ENCODE data around the gene C1QTNF4.
"Not testable (repeated sequence)": the region's sequence is repeated elsewhere in the genome, so short reads cannot be mapped to it uniquely, and the experiment has no call there.

Gene C1QTNF4

DNA sequence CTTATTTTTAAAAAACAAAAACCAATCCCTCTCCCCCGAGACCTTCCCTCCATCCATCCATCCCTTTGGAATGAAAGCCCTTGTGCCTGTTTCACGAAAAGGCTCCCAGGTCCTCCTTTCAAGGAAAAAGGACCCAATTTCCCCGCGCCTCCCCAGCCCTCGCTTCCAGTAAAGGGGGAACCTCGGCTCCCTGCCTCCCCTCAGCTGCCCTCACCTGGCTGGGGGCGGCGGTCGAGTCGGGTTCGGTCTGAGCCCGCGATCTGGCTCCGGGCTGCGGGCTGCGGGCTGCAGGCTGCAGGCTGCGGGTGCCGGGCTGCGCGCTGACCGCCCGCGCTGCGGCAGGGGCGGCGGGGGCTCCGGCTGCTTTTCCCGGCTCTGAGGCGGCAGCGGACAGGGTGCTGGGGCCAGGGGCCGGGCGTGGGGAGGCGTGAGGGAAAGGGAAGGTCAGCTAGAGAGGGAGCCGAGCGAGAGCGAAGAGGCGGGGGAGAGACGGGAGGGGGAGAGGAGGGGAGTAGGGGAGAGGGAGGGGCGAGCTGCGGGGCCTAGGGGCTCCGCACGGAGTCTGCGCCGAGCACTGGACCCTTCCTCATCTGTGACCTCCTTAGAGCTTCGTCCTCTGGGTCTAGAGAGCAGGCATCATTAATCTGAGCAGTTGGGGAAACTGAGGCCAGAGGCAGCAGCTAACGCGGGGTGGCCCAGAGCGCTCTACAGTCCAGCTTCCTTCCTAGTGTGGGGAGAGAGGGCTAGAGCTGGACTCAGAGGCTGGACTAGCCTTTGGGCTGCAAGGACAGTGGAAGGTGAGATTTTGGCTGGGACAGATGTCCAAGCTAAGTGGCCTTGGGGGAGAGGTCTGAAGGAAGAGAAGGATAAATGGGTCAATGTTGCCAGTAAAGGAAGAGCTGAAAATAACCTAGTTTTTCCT is at the start of gene C1QTNF4:
C1QTNF4 (minus strand) TSS at position 478 of the 922 bp plus-strand sequence. CDS start 3,601 bp downstream, outside the sequence.
- no peak for DNase-seq (ENCODE audit: low read depth in 2 of 2)

DNA sequence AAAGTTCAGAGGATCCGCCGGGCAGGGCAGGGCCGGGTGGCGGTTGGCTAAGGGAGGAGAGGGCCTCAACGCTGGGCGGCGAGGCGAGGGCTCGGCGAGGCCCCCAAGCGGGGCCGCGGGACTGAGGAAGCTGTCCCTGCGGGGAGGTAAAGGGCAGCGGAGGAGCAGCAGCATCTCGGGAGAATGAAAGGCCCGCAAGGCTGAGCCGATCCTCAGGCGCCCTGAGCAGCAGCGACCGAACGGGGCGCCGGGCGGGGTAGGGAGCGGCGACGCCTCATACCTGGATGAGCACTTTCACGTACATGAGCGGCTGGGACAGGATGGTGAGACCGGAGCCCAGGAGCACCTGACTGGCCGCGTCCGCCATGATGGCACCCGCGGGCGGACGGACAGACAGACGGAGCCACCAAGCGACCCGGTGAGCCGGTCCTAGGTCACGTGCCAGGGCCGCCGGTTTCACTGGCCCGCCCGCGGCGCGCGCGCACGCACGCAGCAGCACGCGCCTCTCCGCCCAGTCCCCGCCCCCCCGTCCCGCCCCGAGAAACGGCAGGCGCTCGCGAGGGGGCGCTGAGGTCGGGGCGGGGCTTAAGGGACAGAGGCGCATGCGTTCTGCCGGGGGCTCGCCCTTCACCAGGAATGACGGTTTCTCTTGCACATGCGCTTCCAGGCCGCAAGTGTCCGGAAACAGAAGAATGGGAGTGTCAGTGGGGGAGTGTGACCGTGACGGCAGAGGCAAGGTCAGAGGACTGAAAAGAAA is 48.1 kb upstream of the C1QTNF4 start, which contains the start of gene MTCH2:
MTCH2 (minus strand) TSS at position 461 of the 757 bp plus-strand sequence; CDS start at position 367, 94 bp downstream.
- DNase-seq (ENCODE audit: low read depth in 2 of 2), result peak; percentile 92 to 94

DNA sequence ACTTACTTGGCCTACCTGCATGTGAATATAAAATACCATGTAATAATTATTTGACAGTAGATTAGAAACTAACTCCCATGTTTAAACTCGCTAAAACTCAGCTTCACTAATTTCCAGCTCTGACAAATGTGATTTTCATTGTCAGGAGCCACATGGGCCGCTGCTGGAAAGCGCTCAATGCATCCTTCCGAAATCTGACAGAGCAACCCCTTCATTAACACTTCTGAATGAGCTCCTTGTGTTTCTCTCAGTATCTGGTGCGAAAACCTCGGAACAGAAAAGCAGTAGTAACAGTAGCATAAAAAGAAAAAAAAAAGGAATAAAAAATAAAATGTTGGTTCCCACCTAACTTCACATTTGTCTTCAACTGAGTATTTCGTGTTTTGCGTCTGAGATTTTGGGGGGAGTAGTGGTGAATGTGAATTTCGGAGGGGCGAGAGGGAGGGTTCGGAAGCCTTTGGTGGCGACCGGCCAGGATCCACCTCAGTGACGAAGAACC is 47.4 kb upstream of the C1QTNF4 start:
- no peak for DNase-seq (ENCODE audit: low read depth in 2 of 2)

DNA sequence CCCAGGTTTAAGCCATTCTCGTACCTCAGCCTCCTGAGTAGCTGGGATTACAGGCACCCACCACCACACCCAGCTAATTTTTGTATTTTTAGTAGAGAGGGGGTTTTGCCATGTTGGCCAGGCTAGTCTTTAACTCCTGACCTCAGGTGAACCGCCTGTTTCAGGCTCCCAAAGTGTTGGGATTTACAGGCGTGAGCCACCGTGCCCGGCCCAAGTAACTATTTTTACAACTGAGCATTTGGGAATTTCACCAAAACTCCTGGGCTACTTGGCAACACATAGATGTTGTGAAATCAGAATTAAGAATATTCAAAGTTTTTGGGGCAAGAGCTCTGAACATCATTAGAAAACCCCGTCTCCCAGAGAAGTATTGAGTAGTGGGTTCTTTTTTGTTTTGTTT is 46.3 kb upstream of the C1QTNF4 start:
- not testable (repeated sequence) for DNase-seq (ENCODE audit: low read depth in 2 of 2)

DNA sequence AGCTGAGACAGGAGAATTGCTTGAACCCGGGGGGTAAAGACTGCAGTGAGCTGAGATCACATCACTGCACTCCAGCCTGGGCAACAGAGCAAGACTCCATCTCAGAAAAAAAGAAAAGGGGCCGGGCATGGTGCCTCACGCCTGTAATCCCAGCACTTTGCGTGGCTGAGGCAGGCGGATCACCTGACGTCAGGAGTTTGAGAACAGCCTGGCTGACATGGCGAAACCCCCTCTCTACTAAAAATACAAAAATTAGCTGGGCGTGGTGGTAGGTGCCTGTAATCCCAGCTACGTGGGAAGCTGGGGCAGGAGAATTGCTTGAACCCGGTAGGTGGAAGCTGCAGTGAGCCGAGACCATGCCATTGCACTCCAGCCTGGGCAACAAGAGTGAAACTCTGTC is 42.1 kb upstream of the C1QTNF4 start:
- DNase-seq (ENCODE audit: low read depth in 2 of 2), result not testable (repeated sequence)

DNA sequence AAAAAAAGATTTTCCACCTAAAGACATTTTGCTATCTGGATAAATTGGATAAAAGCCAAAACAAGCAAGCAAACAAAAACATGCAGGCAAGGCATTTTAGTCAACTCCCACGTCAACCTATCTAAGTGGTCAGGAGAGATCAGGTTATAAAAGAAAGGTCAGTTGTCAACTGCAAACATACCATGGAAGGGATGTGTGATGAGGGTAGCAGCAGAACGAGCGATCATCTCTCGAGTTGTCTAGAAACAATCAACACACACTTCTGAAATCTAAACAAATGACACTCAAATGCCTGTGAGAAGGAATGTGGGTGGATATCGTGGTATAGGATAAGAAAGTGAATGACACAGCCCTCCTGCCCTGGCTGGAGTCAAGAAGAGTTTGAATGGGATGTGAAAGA is 37.3 kb upstream of the C1QTNF4 start:
- no peak for DNase-seq (ENCODE audit: low read depth in 2 of 2)

DNA sequence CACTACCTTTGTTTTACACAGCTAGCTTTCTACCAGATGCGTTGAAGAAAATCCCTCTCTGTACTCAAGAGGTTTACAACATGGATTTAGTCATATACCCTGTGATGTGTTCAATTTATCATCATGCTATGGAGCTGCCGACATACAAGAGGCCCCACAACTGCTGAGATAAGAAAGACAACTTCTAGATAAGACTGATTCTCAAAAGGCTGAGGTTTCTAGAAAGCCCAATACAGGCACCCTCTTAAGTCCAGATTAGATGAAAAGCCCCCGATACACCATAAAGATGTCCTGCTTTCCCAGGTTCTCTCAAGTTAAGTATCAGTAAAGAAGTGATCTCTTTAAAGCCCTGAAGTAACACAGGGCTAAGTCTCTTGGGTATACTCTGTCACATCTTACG is 33.8 kb upstream of the C1QTNF4 start:
- no peak for DNase-seq (ENCODE audit: low read depth in 2 of 2)

DNA sequence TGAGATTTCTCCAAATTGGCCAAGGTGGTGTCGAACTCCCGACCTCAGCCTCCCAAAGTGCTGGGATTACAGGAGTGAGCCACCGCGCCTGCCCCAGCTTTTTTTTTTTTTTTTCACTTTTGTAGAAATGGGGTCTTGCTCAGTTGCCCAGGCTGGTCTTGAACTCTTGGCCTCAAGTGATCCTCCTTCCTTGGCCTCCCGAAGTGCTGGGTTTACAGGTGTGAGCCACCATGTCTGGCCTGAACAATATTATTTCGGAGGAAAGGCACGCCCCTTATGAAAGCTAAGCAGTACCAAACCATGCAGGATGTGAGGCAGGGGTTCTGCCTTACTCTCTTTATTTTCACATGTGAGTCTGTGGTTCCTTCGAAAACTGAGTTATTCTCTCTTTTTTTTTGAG is 32.0 kb upstream of the C1QTNF4 start:
- DNase-seq (ENCODE audit: low read depth in 2 of 2), result no peak

DNA sequence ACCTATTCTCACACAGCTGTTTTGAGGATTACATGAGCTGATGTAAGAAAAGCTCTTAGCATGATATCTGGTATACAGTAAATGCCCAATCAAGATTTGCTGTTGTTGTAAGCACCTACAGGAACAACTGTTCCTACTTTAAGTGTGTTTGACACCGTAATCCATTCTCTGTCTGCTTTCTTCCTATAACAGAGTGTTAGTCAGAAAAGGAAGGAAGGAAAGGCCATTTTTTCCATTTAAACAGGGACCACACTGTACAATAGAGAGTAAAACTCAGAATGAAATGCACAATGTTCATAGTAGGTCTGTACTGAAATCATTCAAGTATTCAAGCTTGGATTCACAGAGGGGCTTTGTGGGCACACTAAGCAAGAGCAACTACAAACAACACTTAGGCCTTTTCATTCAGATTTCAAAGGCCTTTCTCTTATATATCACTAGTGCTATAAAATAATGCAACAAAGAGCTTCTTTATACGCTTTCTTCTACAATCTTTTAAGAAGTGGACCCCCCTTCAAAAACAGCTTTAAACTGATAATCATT is 26.7 kb upstream of the C1QTNF4 start:
- DNase-seq (ENCODE audit: low read depth in 2 of 2), result no peak

DNA sequence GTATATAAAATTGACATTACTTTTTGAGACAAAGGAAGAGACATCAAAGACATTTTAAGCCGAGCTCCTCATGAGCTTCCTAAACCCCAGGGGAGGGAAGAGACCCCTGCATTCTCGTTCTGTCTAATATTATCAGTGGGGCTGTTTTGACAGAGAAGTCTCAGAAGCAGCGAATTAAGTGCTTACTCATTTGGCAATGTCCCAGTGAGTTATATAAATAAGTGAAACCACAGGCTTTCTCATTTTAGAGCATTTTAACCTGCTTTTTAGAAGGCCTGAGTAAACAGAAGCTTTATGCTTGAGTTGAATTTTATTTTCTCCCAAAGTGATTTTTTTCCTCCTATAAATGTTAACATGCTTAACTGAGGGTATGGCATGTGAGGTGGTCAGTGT is 23.2 kb upstream of the C1QTNF4 start:
- no peak for DNase-seq (ENCODE audit: low read depth in 2 of 2)

DNA sequence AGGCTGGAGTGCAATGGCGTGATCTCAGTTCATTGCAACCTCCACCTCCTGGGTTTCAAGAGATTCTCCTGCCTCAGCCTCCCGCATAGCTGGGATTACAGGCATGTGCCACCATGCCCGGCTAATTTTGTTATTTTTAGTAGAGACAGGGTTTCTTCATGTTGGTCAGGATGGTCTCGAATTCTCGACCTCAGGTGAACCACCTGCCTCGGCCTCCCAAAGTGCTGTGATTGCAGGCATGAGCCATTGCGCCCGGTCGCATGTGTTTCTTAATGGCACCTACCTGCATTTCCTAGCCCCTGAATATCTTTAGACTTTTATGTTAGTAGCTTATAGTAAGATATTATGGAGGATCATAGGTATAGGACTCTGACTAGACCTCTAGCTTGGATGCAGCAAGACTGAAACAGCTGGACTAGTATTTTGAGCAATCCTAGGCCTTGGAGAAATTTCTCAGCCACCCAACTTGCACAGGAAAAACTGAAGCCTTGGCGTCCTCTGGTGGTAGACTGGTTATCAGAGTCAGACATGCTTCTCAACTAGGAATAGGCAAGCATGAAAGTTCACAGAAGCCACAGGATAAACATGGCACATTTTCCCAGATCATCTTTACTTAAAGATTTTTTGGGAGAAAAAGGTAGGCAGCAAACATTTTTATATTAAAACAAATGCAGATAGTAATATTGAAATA is 22.7 kb upstream of the C1QTNF4 start:
- no peak for DNase-seq (ENCODE audit: low read depth in 2 of 2)

DNA sequence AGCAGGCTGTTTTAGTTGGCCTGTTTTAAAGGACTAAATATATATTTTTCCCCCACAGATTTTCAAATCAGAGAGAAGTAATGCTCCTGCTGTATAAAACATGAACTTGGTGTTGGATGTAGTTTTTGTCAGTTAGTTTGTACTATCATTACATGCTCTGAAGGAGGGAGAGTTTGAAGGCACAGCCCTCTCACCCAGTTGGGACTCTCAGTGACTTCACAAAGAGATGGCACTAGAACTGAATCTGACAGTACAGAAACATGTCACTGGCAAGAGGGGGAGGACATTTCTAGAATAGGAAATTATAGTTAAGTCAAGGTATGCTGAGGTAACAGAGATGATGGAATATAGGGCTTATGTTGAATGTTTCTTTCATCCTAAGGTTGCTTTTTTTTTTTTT is 21.0 kb upstream of the C1QTNF4 start:
- DNase-seq (ENCODE audit: low read depth in 2 of 2), result no peak

DNA sequence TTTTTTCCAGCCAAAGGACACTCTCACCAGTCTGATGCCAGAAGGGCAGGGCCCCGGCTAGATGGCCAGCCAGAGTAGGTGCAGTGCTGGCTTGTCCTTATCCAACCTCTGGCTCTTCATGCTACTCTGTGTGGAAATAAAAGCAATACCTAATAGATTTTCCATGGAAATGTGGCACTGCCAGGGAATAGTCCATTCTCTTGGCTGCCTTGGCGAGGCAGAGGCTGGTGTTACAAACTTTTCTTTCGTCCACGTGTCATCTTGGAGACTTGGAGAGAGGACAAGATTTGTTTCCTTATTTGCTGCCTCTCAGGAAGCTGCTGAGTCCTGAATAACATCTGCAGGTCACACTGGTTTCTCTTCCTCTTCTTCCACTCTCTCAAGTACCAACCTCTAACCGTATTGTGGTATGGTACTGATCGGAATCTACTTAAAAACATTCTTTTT is 17.2 kb upstream of the C1QTNF4 start:
- DNase-seq (ENCODE audit: low read depth in 2 of 2), result no peak

DNA sequence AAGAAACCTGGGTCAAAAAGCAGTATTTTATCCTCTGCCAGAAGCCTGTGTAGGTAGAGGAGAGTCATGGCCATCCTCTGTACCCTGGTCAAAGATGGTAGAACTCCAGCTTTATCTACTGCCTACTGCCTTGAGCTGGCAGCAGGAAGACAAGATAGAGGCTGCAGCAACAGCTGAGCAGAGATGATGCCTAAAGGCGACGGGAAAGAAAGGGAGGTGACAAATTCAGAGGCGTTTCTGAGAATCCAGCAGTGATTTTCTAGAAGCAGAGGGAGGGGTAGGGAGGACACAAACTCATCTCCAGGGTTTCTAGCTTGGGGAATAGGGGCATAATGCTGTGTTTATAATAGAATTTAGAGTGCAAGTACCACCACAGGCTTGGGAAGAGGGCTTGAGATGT is 15.5 kb upstream of the C1QTNF4 start:
- DNase-seq (ENCODE audit: low read depth in 2 of 2), result no peak

DNA sequence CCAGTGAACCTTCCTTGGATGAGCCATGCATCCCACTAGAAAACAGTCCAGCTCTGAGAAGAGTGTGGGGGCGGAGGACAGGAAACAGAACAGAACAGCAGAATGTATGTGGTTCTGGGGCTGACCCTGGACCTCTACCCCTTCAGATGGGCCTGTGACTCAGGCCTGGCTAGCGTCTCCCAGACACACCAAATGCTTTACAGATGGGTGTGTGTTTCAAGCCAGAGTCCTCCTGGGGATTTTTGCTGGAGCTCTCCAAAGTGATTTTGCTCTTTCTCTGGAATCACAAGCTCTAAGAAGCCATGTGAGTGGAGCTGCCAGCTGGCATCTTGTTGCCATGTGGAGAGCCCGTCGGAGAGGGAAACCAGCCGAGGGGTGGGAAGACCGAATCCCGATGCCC is 13.2 kb upstream of the C1QTNF4 start:
- DNase-seq (ENCODE audit: low read depth in 2 of 2), result no peak

DNA sequence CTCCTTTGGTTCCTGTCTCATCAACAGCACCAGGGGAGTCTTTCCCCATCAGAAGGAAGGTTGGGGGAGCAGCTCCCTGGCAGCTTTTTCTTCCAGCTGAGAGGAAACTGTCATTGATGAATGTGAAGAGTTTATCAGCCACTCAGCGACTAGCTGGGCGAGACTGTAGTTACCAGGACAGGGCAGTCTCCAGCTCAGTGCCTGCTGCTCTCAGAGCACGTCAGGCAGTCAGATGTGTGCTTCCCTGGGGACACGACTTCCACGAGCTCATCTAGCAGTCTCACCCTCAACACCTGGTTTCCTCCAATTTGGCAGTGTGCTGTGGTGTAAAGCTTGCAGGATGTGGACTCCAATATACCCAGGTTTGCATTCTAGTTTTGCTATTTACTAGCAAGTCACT is 12.5 kb upstream of the C1QTNF4 start:
- DNase-seq (ENCODE audit: low read depth in 2 of 2), result no peak

DNA sequence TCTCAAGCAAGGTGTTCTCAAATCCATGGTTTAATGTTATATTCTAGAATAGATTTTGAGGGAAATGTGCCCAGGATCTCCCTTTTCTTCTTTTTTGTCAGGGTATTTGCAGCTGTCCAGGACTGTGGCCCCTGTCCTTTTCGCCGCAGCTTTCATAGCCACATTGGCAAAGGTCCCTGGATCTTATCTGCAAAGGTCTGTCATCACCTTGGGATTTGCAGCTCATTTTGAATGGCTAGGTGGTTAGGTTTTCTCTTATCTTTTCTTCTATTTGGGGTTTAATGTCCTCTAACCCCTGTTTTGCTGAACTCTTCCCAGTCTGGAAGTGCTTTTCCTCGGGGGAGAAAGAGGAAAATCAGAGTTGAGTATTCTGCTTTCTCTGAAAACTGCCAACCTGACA is 11.7 kb upstream of the C1QTNF4 start:
- no peak for DNase-seq (ENCODE audit: low read depth in 2 of 2)

DNA sequence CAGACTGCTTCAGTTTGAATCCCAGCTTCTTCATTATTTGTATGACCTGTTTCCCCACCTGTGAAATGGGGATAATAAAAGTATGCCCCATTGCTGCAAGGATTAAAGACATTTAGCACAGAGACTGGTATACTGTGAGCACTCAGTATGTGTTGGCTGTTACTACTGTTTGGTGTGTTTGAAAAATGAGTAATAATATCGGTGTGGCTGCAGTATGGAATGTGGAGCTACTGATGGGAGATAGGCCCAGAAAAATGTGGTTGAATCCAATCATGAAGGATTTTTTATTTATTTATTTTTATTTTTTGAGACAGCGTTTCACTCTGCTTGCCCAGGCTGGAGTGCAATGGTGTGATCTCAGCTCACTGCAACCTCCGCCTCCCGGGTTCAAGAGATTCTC is 9.1 kb upstream of the C1QTNF4 start:
- no peak for DNase-seq (ENCODE audit: low read depth in 2 of 2)

DNA sequence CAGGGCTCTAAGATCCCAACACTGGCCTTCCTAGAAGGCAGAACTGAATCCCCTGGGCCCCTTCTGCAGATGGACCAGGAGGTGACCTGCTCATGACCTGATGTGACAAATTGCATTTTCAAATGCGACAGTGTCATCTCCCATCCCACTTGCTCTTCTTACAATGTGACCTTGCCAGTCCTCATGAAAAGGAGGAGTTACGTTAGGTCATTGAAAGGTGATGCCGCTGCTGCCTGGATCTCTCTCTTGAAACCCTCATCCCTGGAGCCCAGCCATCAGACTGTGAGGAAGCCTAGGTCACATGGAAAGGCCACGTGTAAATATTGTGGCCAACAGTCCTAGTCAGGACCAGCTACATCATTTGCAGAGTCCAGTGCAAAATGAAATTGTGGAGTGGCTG is 5.7 kb upstream of the C1QTNF4 start:
- DNase-seq (ENCODE audit: low read depth in 2 of 2), result no peak

DNA sequence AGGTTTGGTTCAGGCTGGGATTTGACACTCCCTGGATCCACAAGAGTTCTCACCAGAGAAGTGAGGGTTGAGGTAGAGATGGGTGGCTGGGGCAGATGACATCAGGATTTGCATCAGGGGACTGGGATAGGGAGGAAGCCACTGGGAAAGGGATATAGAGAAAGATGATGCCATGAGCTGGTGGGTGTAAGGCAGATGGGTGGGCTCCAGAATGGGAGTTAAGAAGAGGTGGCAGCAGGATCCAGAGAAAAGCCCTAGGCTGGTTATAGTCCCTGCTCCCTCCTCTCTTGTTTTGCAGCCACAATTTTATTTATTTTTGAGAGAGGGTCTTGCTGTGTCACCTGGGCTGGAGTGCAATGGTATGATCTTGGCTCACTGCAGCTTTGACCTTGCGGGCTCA is 1.8 kb upstream of the C1QTNF4 start:
- DNase-seq (ENCODE audit: low read depth in 2 of 2), result no peak

DNA sequence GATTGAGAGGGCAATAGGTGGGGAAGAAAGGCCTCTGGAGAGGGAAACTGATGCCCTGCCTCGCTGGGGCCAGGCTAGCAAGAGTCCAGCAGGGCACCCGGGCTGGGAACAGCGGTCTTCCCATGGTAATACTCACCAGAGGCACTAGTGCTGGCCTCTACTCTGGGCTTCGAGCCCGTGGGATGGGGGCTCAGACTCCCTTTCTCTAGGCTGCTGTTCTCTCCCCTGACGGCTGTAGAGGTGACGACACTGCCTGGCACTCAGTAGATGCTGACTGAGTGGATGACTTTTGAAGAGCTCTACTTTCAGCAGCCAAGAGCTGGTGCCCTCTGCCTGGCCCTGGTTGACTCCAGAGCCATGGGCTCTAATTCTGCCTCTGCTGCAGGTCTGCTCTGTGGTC is 818 bp upstream of the C1QTNF4 start:
- DNase-seq (ENCODE audit: low read depth in 2 of 2), result no peak

DNA sequence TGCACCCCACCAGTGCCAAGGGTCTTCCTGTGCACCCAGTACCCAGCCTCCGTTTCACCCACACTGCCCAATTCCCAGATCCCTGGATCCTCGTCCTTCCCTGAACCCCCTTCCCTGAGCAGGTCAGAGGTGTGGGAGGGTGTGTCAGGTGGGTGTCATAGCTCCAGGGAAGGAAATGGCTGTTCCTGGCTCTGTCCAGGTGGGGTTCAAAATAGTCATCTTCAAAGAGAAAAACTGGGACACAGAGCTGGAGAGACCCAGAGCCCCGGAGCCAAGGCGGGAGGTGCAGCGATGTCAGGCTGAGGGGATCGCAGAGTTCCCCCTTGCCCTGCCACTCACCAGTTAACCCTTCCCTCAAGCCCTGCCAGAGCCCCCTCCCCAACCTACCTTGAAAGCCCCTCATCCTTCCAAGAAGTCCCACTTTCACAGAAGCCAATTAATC is 698 bp downstream of the C1QTNF4 start:
- DNase-seq (ENCODE audit: low read depth in 2 of 2), result no peak

Data from stimulated activated CD4-positive, alpha-beta T cell treated with anti-CD3 and anti-CD28 coated beads, Interleukin-15, amount 100 ng/mL, for 48 hours (primary cell).